ENCODE measurements around the gene POLA1. TPM values are rescaled to one million over a fixed set of nuclear protein-coding genes. Genes with fewer than 3 reads are reported as not detected.

Gene POLA1
- polyA plus RNA-seq, 5 donors = 12.3 to 19.6 (median 16.8) TPM

DNA sequence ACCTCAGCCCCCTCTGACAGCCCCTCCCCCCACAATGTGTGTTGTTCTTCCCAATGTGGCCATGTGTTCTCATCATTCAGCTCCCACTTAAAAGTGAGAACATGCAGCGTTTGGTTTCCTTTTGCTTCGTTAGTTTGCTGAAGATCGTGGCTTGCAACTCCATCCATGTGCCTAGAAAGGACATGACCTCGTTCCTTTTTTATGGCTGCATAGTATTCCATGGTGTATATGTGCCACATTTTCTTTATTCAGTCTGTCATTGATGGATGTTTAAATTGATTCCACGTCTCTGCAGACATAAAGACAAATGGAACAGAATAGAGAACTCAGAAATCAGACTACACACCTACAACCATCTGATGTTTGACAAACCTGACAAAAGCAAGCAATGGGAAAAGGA lies 276.1 kb downstream of the POLA1 start:
- DNase-seq = no peak

DNA sequence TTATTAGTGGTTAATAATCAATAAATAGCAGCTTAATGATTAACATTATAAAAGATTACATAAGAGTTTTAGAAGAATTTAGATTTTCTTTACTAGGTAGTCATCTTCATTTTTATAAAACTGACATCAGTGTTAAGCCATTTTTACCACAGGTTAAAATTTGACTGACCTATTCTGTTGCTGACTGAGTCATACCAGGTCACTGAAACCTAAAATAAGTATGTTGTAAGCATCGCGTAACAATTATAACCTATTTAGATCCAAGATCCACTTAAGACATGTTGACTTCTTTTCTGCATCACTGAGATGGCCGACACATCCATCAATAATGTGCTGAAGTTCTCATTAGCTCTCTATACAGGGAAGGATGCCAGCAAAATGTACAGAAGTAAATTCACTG lies 285.4 kb downstream of the POLA1 start:
- DNase-seq = no peak

DNA sequence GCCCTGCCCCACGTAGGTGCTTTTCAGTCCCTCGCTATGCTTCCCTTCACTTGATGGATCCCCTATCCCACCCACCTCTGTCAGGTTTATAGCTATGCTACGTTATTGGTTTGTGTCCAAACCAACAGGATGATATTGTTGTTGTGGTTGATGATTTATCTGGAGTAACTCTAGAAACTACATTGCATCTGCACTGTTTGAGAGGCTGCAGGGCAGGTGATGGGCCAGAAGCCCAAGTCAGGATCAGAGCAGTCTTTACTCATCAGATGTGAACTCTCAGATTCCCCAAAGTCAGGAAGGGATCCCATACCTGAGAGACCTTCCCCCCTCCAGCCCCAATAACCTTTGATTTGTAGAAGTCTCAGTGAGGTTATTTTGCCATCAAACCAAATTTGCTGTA lies 287.3 kb downstream of the POLA1 start:
- DNase-seq = no peak

DNA sequence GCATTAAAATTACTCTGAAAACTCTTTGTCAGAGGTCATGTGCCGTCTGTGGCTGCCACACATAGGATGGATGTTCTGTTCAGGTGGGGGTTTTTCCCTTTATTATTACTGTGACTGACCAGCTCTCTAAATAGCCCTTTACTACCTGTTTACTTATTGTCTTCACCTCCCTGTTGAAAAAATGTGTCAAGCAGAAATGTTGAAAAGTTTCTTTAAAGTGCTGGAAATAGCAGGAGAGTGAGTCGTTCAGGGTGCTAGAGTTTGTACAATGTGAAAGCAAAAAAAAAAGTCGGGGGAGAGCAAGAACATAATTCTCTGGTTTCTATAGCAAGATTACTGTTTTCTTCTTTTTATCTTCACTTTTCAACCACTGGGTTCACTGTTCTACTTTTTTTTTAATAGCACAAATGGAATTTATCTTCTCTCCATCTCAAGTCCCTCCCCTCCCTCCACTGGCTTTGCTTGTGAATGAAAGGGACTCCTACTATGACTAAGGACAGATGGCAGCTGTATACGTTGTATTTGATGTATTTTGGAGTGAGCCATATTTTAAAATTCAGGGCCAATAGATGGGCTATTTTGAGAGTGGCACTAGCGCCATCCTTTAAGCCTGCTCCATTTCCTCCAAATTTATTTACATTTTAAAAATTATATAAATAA lies 288.7 kb downstream of the POLA1 start:
- no peak for DNase-seq

DNA sequence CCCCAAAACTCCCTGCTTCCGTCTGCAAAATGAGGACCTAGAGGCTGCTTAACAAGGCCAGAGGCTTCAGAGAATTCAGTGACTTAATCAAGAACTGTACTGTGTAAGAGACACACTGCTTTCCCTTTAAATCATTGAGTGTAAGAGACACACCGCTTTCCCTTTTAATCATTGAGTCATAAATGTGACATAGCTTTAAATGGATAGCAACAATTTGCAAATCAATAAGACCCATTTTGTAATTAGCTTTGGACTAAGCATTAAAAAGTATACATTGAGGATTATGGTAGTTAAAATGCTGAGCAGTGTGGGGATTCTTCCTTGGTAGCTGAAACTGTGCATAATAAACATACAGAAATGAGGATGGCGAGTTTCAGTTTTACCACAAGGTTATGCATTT lies 290.2 kb downstream of the POLA1 start:
- no peak for DNase-seq

DNA sequence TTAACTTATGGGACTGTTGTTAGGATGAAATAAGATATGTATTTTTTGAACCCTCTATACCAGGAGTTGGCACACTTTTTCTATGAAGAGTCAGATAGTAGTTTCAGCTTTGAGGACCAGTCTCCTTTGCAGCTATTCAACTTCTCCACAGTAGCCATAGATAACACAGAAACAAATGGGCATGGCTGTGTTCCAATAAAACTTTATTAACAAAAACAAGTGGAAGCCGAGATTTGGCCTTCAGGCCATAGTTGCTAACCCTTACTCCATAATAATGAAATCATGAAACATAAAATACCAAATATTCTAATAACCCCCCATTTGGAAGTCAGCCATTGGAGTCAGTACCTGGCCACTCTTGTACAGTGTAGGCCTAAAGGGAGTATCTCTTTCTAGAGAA lies 291.4 kb downstream of the POLA1 start:
- DNase-seq = no peak

DNA sequence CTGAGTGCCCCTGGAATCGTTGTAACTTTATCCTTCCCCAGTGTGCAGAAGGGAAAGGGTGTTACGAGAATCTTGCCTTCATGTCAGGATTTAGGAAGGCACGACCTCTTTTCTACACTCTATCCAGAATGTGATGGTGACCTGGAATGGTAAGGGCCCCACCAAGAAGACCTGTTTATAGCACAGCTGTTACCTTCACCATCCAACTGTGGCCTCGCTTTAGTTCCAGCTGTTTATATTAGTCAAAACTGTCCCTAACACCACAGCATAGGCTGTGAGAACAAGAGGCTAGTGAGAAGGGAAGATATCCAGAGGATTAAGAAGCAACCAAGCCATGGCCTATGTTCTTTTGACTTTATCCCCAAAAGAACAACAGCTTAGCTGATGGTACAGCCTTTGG lies 294.0 kb downstream of the POLA1 start:
- DNase-seq = no peak

DNA sequence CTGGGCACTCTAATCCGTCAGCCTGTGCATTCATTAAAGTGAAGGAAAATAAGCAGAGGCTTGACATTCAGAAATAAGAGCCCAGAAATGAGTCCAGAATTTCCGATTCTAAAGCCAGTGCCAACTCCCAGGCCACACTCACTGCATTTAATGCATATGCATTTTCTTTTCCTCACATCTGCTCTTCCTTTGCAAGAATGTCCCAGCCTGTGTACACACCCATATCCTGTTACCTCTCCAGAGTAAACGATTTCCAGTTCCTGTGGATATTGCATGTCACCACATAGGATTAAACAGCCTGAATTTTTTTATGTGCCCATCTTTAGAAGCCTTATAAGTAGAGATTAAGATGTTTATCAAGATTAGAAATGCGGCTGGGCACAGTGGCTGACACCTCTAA lies 294.6 kb downstream of the POLA1 start:
- no peak for DNase-seq

DNA sequence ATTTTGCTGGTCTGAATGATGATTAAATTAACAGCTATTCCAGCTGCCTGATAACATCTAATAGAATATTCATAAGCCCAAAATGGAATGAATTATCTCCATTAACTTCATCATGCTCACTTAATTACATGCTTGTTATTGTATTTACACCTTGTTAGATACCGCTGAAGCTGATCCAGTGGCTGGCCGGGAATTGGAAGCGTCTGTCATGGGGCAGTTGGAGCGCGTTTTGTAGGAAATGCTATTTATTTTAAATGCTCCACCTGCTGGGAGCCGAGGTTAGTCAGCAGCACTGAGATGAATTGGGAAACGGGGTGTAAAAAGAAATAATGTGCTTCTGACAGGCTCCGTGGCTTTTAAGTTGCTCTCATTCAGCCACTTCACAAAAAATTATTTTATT lies 296.8 kb downstream of the POLA1 start:
- DNase-seq = no peak

DNA sequence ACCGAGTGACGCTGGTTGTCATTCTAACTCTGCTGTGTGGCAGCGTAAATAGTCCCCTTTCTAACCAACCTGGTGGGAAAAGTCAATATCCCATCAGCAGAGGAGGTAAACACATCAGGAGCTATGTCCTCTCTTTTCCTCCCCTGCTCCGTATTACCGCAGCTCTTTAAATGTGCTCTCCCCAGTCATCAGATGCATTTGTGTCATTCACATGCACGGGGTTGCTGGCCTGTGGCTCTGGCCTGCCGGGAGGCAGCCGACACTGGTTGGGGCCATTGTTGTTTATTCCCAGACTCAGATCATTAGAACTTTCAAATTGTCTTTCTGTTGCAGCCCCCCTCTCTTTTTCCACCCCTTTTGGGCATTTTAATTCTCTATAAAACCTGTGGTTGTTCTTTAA lies 300.2 kb downstream of the POLA1 start:
- DNase-seq = no peak

DNA sequence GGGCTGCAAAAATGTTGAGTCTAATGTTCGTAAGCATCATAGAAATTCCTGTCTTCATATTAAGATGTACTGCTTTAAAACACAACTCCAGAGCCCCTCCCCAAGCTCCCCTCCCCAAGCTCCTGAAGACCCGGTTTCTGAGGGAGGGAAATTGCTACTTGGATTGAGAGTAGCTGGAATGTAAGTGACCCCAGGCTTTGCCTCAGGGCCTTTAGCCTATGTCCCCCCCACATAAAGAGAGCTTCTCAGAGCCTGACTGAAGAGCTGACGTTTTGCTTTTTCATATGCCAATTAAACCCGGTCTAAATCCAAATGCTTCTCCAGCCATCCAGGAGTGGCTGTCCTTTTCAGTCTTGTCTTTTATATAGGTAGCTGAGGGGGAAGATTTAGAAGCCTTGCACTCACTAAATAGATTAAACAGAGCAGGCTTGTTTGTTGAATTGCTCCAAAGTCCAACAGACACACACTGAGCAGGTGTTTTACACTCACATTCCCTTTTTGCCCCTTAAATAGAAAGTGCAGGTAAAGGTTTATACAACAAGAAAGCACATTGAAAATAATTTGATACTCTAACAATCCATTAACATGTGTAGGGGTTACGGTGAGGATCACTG lies 302.5 kb downstream of the POLA1 start:
- no peak for DNase-seq

DNA sequence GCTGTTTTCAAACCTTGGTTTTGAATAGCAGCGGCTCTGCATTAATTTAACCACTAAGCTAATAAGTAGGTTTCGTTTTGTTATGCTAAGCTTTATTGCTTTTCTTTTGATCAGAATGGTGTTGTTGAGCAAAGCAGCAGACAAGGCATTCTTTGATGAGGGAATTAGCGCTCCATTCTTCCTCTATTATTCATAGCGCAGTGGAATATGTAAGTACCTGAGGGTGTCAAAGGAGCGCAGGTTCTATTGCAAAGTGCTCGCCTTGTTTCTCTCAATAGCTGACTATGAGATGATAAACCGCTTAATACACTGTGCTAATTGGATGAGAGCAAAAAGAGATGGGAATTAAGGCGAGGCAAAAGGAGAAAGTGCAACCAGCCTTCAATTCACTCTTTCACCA lies 305.8 kb downstream of the POLA1 start:
- DNase-seq = no peak

DNA sequence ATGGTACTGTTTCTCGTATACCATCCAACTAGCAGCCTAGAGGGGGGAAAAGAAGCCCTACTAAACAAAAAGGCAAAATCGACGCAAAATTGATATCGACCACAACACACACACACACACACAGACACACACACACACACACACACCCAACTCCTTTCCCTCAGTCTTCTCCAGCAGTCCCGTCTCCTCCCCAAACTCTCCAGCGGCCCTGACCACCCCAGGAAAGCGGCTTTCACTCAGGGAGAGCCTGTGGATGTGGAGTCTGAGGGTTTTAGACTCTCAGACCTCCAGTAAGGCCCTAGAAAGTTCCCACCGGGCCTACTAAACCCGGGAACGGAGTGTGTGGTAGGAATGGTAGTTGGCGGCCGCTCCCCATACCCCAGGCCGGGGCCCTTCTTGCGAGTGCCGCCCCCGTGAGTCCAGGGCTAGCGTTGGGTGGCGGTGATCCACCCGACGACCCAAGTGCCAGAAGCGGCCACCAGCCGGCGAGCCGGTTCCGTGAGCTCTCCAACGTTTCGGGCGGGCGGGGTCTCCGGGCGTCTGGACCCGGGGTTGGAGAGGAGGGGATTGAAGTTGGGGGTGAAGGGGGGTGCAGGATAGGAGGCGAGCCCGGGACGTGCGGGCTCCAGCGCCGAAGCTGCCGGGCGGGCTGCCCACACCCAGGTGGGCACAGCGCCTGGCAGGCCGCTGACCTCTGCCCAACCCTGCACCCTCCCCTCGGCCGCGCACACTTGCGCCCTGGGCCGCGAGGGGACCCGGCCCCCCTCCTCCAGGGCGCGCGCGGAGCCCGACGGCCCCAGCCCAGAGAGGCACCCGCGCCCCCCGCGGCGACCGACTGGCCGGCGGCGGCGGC lies 308.3 kb downstream of the POLA1 start:
- no peak for DNase-seq

DNA sequence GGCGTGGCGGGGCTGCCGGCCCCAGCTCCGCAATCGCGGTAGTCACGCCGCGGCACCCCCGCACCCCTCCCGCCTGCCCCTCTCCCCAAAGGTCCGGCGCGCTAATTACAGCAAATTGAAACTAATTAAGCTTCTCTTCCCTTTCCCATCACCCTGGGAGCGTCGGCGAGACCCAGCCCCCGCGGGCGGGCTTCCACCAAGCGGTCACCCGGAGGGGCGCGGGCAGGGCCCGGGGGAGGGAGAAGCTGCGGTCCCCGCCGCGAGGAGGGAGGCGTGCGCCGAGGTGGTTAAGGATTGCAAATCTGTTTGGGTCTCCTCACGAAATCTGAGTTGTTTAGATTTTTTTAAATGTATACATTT lies 308.9 kb downstream of the POLA1 start:
- DNase-seq = no peak

DNA sequence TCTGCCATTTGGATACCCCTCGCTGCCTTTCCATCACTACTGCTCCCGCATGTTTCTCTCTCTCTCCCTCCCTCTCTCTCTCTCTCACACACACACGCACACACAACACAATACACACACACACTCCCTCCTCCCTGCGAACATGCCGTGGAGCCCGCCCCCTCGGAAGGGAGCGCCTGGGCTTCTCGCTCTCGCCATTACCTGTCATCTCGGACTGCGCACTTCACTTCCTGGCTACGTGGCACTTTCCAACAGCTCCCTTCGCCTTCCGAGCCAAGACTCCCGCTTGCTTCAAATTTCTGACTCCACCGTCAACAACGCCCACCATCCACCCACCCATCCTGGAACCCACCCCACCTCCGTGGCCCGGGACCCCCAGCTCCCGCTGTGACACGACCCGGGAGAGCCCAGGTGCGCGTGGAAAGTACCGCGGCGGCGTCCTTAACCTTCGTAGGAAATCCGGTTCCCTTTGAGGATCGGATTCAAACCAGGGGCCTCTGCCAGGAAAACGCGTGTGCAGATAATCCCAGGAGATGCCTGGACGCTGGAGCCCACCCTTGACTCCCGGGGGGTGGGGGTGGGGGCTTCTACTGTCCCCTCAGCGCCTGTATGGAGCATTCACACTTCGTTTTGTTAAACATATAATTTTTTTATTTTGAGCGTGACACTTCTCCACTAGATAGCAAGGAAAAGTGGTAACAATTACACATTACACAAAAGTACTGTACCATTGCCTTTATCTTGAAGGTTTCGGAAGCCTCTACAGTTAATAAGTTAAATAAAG lies 309.5 kb downstream of the POLA1 start:
- DNase-seq = no peak

DNA sequence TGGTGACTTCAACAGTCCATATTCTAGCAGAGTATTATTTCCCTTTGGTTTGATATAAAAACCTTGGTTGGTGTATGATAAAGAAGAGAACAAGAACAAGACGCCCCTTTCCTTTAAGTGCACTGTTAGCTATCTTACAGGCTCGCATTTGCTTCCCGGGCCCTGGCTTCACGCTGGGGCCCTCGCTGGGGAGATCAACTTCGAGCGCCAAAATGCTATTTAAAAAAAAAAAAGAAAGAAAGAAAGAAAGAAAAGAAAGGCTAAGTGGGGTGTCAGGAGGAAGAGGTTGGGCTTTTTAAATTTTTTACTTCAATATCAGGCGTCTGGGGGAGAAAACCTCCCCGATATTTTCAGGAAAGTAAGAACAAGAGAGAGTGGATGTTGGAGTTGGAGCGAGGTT lies 310.3 kb downstream of the POLA1 start:
- no peak for DNase-seq

DNA sequence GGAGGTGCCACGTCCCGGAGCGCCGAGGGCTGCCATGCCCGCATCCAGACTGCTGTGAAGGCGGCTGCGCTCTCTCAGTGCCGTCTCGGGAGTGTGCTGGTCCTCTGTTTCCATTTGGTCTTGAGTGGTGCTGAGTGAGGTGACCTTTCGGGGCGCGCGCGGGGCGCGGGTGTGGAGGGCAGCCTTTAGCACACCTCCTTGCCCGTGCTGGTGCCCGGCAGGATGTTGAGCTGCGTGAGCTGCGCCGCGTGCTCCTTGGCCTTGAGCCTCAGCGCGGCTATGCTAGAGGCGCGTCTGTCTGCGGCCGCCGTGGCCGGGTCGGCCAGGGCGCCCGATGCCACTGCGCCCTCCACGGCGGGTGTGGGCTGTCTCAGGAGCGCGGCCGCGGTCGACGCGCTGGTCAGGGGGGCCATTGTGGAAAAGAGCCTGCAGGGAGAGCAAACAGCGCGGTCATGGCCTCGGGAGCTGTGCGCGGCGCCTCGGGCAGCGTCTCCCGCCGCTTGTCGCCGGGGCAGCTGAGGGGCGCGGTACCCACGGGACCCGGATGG lies 310.8 kb downstream of the POLA1 start:
- no peak for DNase-seq

DNA sequence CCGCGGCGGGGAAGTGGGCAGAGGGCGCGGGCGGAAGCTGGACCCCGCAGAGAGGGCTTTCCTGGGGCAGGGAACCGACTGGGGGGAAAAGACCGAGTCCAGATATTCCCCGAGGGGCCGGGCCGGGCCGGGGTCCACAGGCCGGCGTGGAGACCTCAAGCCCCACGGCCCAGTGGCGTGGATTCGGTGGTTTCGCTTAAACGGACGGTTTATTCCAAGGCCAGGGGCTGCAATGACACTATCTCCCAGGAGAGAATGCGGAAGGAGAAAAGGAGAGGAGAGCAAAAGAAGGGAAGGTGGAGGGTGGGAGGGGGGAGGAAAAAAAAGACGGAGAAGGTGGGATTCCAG lies 311.3 kb downstream of the POLA1 start:
- DNase-seq = no peak

DNA sequence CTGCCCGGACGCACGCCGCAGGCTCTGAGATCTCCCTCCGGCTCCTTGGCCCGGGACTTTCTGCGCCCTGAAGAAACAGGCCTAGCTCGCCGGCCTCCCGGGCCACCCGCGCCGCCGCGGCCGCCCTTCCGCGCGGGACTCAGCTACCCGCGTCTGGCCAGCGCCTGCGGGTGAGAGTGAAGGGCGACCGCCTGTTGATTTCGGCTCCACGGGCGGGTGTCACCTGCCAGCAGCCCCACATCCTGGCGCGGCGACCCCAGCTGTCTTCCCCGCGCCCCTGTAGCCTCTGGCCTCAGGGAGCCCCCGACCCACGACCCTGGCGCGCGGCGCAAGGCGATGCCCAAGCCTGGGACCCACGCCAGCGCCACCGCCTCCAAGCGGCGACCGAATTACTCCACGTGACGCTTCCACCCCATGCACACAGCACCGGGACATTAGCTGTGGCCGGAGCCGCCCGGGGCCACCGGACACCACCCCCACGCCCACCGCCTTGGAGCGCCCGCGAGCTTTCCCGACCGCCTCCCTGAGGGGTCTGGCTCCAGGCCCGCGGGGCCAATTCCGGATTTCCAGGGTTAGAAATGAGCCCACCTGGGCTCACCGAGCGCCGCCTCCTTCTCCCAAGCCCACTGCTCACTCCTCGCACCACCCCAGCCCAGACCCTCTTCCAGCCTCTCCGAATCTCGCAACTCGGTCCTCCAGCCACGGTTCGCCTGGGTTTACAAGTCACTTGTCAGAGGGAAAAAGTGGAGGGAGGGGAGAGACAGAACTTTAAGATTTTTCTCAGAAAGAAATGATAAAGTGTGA lies 311.9 kb downstream of the POLA1 start:
- DNase-seq = no peak

DNA sequence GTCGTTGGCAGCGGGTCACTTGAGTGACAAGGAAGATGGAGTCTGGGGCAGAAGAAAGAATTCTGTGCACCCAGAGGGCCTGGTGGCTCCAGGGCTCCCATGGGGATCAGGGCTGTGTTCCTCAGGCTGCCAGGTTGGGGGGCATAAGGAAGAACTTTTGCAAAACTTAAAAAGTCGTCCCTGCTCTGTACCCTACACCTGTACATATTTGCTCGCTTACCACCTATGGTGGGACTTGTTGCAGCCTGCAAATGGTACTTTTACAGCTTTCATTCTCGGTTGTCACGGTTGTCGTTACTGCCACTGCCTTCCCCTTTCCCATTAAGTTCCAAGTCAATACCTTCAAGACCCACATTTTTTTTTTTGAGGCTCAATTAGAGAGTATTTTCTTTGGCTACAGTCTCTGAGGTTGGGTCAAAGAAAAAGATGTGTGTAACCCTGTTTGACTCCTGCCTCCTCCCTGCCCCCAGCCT lies 312.9 kb downstream of the POLA1 start:
- no peak for DNase-seq
